ENCODE data around the gene USP26. TPM values are rescaled to one million over a fixed set of nuclear protein-coding genes. Genes with fewer than 3 reads are reported as not detected.

Gene USP26
- total RNA-seq, 1 donor = not detected

GRCh38 chrX:133068461-133068860 is 28.4 kb downstream of the USP26 start:
- Histone ChIP-seq H3K36me3 (ENCODE audit: insufficient read depth, low read length) (no peaks in the 10 kb centered on the region), H3K4me2 (ENCODE audit: insufficient read depth, low read length) (no peak overlapping the region), H3K79me2 (ENCODE audit: insufficient read depth, low read length) (no peaks in the 10 kb centered on the region), H3K27me3 (ENCODE audit: insufficient read depth, low read length) (no peaks in the 10 kb centered on the region), H4K20me1 (ENCODE audit: insufficient read depth, low read length) (no peaks in the 10 kb centered on the region), H3K4me1 (ENCODE audit: insufficient read depth, low read length) (no peaks in the 10 kb centered on the region), H3K9me3 (ENCODE audit: low read depth, low read length) (no peaks in the 10 kb centered on the region), H3K27ac (ENCODE audit: low read depth, low read length) (no peak overlapping the region), H3K4me3 (ENCODE audit: insufficient read depth, low read length) (no peak overlapping the region), H2AFZ (ENCODE audit: low read length) (no peak overlapping the region)
- DNase-seq (ENCODE audit: insufficient read length, low spot score, missing footprints) = no peak
- TF ChIP-seq, protein P1, sequence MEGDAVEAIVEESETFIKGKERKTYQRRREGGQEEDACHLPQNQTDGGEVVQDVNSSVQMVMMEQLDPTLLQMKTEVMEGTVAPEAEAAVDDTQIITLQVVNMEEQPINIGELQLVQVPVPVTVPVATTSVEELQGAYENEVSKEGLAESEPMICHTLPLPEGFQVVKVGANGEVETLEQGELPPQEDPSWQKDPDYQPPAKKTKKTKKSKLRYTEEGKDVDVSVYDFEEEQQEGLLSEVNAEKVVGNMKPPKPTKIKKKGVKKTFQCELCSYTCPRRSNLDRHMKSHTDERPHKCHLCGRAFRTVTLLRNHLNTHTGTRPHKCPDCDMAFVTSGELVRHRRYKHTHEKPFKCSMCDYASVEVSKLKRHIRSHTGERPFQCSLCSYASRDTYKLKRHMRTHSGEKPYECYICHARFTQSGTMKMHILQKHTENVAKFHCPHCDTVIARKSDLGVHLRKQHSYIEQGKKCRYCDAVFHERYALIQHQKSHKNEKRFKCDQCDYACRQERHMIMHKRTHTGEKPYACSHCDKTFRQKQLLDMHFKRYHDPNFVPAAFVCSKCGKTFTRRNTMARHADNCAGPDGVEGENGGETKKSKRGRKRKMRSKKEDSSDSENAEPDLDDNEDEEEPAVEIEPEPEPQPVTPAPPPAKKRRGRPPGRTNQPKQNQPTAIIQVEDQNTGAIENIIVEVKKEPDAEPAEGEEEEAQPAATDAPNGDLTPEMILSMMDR (IDR thresholded peaks at IDR 0.05; ENCODE audit: extremely low read depth, low read depth, low read length) = no peak

DNA sequence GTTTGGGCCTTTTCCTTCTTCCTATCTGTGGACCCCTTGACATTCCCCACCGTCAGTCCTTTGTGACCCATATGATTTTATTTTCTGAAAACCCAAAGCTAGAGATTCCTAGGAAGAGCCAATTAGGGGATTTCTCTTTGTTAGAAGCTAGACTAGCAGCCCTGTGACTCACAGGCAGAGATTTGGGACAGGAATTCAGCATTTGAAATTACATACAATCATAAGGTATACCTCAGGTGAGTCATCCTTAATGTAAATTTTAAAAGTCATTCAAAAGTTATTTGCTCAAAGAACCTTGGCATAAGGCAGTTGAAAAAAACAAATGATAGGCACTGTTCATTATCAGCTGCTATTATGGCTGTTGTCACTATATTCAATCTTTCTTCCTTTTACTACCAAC is 40.6 kb downstream of the USP26 start:
- Histone ChIP-seq H3K4me1 (ENCODE audit: insufficient read depth, low read length) (no peaks in the 10 kb centered on the region), H2AFZ (ENCODE audit: low read length) (no peak overlapping the region), H3K4me3 (ENCODE audit: insufficient read depth, low read length) (no peak overlapping the region), H3K79me2 (ENCODE audit: insufficient read depth, low read length) (no peaks in the 10 kb centered on the region), H4K20me1 (ENCODE audit: insufficient read depth, low read length) (no peaks in the 10 kb centered on the region), H3K9me3 (ENCODE audit: low read depth, low read length) (no peaks in the 10 kb centered on the region), H3K36me3 (ENCODE audit: insufficient read depth, low read length) (no peaks in the 10 kb centered on the region), H3K27ac (ENCODE audit: low read depth, low read length) (no peak overlapping the region), H3K4me2 (ENCODE audit: insufficient read depth, low read length) (no peak overlapping the region), H3K27me3 (ENCODE audit: insufficient read depth, low read length) (no peaks in the 10 kb centered on the region)
- DNase-seq (ENCODE audit: insufficient read length, low spot score, missing footprints) = no peak
- TF ChIP-seq, protein P1 (IDR thresholded peaks at IDR 0.05; ENCODE audit: extremely low read depth, low read depth, low read length) = no peak

DNA sequence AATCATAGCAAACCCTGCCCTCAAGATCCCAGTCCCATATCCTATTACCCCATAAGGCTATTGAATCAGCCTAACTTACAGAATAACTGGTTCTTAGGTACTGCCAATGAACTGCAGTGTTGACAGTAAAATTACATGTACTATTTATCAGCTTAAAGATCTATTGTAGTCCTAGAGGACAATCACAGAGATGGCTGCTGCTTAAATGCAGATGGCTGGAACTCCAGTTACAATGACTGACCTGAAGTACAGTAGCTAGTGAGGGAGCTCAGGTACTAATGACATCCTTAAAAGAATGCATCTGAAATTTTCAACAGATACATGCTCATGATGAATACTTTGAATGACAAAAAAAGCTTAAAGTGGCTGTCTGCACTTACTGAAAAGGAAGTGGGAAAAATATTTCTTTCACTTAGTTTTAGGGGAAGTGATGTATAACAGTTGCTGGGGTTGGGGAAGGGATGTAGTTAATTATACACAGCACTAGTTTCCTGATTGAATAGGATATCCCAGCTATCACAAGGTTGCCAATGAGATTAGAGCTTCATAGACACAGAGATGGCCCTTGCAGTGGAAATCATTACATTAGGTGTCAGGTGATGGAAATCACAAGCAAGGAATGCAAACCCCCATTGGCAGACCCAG is 42.0 kb downstream of the USP26 start:
- H3K4me1 ChIP-seq (ENCODE audit: insufficient read depth, low read length) = no peaks in the 10 kb centered on the region
- no peak overlapping the region for H3K27ac ChIP-seq (ENCODE audit: low read depth, low read length)
- no peak overlapping the region for H3K4me2 ChIP-seq (ENCODE audit: insufficient read depth, low read length)
- no peak for DNase-seq (ENCODE audit: insufficient read length, low spot score, missing footprints)
- H3K79me2 ChIP-seq (ENCODE audit: insufficient read depth, low read length) = no peaks in the 10 kb centered on the region
- no peaks in the 10 kb centered on the region for H3K36me3 ChIP-seq (ENCODE audit: insufficient read depth, low read length)
- no peaks in the 10 kb centered on the region for H3K9me3 ChIP-seq (ENCODE audit: low read depth, low read length)
- TF ChIP-seq, protein P1 (IDR thresholded peaks at IDR 0.05; ENCODE audit: extremely low read depth, low read depth, low read length) = no peak
- no peaks in the 10 kb centered on the region for H4K20me1 ChIP-seq (ENCODE audit: insufficient read depth, low read length)
- H3K27me3 ChIP-seq (ENCODE audit: insufficient read depth, low read length) = no peaks in the 10 kb centered on the region
- no peak overlapping the region for H2AFZ ChIP-seq (ENCODE audit: low read length)
- H3K4me3 ChIP-seq (ENCODE audit: insufficient read depth, low read length) = no peak overlapping the region

DNA sequence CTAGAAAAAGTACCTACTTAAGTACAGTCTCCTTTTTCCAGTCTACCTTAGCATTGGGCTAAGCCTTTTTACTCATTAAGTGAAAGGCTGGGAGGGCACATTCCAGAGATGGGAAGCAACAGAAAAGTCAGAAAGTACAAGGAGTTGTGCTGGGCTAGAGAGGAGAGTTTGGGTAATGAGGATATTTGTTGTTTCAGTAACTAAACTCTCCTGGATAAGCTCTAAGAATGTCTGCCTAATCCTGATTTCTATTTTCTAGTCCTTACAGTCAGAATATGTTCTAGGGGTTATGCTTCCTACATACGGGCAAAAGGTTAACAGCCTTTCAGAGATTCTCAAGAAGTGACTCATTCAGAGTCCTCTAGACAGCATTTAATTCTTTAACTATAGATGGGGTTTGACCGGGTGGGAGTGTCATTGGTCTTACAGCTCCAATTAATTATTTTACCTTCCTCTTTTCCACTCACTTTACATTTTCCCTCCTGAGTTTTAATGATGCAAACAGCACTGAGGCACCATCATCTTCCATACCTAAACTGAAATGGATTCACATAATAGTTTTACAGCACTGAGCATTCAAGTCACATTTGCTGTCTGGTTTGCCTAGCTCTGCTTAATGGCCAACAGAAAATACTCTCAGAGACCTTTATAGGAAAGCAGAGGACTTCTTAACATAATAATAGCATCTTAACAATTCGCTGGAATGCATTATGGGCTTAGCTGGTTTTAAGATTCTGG is 42.9 kb downstream of the USP26 start:
- H3K79me2 ChIP-seq (ENCODE audit: insufficient read depth, low read length) = no peaks in the 10 kb centered on the region
- H3K27ac ChIP-seq (ENCODE audit: low read depth, low read length) = no peak overlapping the region
- H4K20me1 ChIP-seq (ENCODE audit: insufficient read depth, low read length) = no peaks in the 10 kb centered on the region
- no peaks in the 10 kb centered on the region for H3K27me3 ChIP-seq (ENCODE audit: insufficient read depth, low read length)
- H2AFZ ChIP-seq (ENCODE audit: low read length) = no peak overlapping the region
- no peaks in the 10 kb centered on the region for H3K36me3 ChIP-seq (ENCODE audit: insufficient read depth, low read length)
- no peak overlapping the region for H3K4me2 ChIP-seq (ENCODE audit: insufficient read depth, low read length)
- H3K4me1 ChIP-seq (ENCODE audit: insufficient read depth, low read length) = no peaks in the 10 kb centered on the region
- H3K4me3 ChIP-seq (ENCODE audit: insufficient read depth, low read length) = no peak overlapping the region
- DNase-seq (ENCODE audit: insufficient read length, low spot score, missing footprints) = no peak
- TF ChIP-seq, protein P1 (IDR thresholded peaks at IDR 0.05; ENCODE audit: extremely low read depth, low read depth, low read length) = no peak
- no peaks in the 10 kb centered on the region for H3K9me3 ChIP-seq (ENCODE audit: low read depth, low read length)
